Left colon (tissue), 2 donors: ENCODE data around the gene ARAP1. TPM values are rescaled to one million over a fixed set of nuclear protein-coding genes. Genes with fewer than 3 reads are reported as not detected.

Experiments
- ATAC-seq: fragments of 200-7000 bp; cut with Tn5 transposase; one replicate; pipeline ENCODE4 v1.9.1; 2020; ENCODE audit warnings: mild to moderate bottlenecking, moderate library complexity
- DNase-seq, 2 donors: peaks; one replicate each; pipeline ENCODE4 v3.0.0-alpha.2; 2020
- intact Hi-C, 2 donors: fragments of 100-400 bp; cut with DNase I in 1 of 2; cut with micrococcal nuclease in 1 of 2; formaldehyde crosslinking; loops; one replicate each; pipeline versions ENCODE4 v1.11.2 to v1.14.0; 2022; cut with DNase I, micrococcal nuclease
- total RNA-seq, 2 donors: library from RNA; stranded (reverse); fragmentation: NEBNext Ultra II Directional; extraction: Animal tissue kit (Norgen Biotek cat#: 25700); gene quantifications; one replicate each; pipeline ENCODE4 v1.2.1, GENCODE V29; 2021
- donor health status: DM: no; HTN: no; CAD: no.
- donor health status: DM: yes; HTN: yes; CAD: no.

The ARAP1 gene
- total RNA-seq, 2 donors from 2014 or later, result 62.5 to 69.1 TPM

GRCh38 chr11:72658989-72659640, 93.1 kb downstream of the ARAP1 start:
- ATAC-seq (no peak), DNase-seq (no peak)
- intact Hi-C loops, result no loop called here

- intact Hi-C loops, result no loop called here
- DNase-seq, result no peak
- no peak for ATAC-seq
Observed at GRCh38 chr11:72657411-72658100, 94.7 kb downstream of the ARAP1 start.

- no peak for DNase-seq
- no peak for ATAC-seq
- intact Hi-C loops, result no loop called here
Observed at GRCh38 chr11:72655896-72656464, 96.2 kb downstream of the ARAP1 start.

GRCh38 chr11:72655014-72655413, 97.2 kb downstream of the ARAP1 start:
- DNase-seq (no peak), ATAC-seq (no peak)
- intact Hi-C loops, result no loop called here

GRCh38 chr11:72653649-72654048, 98.6 kb downstream of the ARAP1 start:
- intact Hi-C loops, result no loop called here
- DNase-seq, result no peak
- no peak for ATAC-seq

GRCh38 chr11:72652873-72653630, 99.2 kb downstream of the ARAP1 start:
- DNase-seq (no peak), ATAC-seq (peak; percentile 31)
- intact Hi-C loops, result no loop called here

- ATAC-seq, result no peak
- intact Hi-C loops, result no loop called here
- no peak for DNase-seq
Observed at GRCh38 chr11:72652133-72652532, 100.1 kb downstream of the ARAP1 start.

GRCh38 chr11:72649215-72649976, 102.8 kb downstream of the ARAP1 start:
- ATAC-seq, result no peak
- intact Hi-C loops, result no loop called here
- DNase-seq, result no peak

GRCh38 chr11:72648384-72649136, 103.6 kb downstream of the ARAP1 start:
- intact Hi-C loops, result no loop called here
- ATAC-seq (no peak), DNase-seq (no peak)

GRCh38 chr11:72647882-72648281, 104.3 kb downstream of the ARAP1 start:
- intact Hi-C loops, result no loop called here
- ATAC-seq (no peak), DNase-seq (no peak)

GRCh38 chr11:72646472-72646871, 105.7 kb downstream of the ARAP1 start:
- no peak for DNase-seq
- no peak for ATAC-seq
- intact Hi-C loops, result no loop called here

- ATAC-seq (no peak), DNase-seq (no peak)
- intact Hi-C loops, result no loop called here
Observed at GRCh38 chr11:72646024-72646423, 106.2 kb downstream of the ARAP1 start.

- intact Hi-C loops, result loop anchor here (2.0 to 5.0 kb wide), 2 partner anchors 51 to 59 kb away; no protein-coding TSS in a partner anchor
- DNase-seq, result no peak
- ATAC-seq, result no peak
Observed at GRCh38 chr11:72643547-72643946, 108.7 kb downstream of the ARAP1 start.

- ATAC-seq (peak; percentile 84), DNase-seq (peak in 1 of 2 donors; percentile 65)
- intact Hi-C loops, result loop anchor here (2.0 to 5.0 kb wide), 2 partner anchors 51 to 58 kb away; no protein-coding TSS in a partner anchor
Observed at GRCh38 chr11:72642884-72643522, 109.2 kb downstream of the ARAP1 start.

- peak; percentile 82 for ATAC-seq
- intact Hi-C loops, result loop anchor here (2.0 to 5.0 kb wide), 2 partner anchors 50 to 57 kb away; no protein-coding TSS in a partner anchor
- peak in 1 of 2 donors; percentile 36 for DNase-seq
Observed at GRCh38 chr11:72642043-72642883, 109.9 kb downstream of the ARAP1 start.

GRCh38 chr11:72641522-72642042, 110.6 kb downstream of the ARAP1 start:
- intact Hi-C loops, result loop anchor here (2.0 to 5.0 kb wide), 2 partner anchors 49 to 57 kb away; no protein-coding TSS in a partner anchor
- ATAC-seq (no peak), DNase-seq (no peak)
